HFFc6 (cell line): ENCODE data around the gene SHROOM2. TPM values are rescaled to one million over a fixed set of nuclear protein-coding genes. Genes with fewer than 3 reads are reported as not detected.

Experiments used
- DNase-seq: peaks from one replicate; pipeline ENCODE4 v3.0.0-alpha.2; 2018
- H3K27ac Mint-ChIP-seq: 2 replicates; pipeline ENCODE4 v1.8.0; 2020; ENCODE audit warnings: mild to moderate bottlenecking, mixed read lengths
- H3K27me3 Mint-ChIP-seq: 2 replicates; pipeline ENCODE4 v1.8.0; 2021; ENCODE audit warnings: mild to moderate bottlenecking, moderate library complexity, mixed read lengths; ENCODE audit not compliant: insufficient read depth
- H3K36me3 Mint-ChIP-seq: 2 replicates; pipeline ENCODE4 v1.8.0; 2021; ENCODE audit warnings: low read depth, mixed read lengths
- H3K4me1 Mint-ChIP-seq: 2 replicates; pipeline ENCODE4 v1.8.0; 2020; ENCODE audit warnings: low read depth, mixed read lengths
- H3K4me3 Mint-ChIP-seq: 2 replicates; pipeline ENCODE4 v1.8.0; 2020; ENCODE audit warnings: mild to moderate bottlenecking, moderate library complexity, mixed read lengths
- H3K9me3 Mint-ChIP-seq: 2 replicates; pipeline ENCODE4 v1.8.0; 2020; ENCODE audit warnings: mild to moderate bottlenecking, mixed read lengths
- total RNA-seq, 6 experiments: library from RNA; stranded (reverse); fragmentation: NEBNext Ultra II Directional; extraction: Animal tissue kit (Norgen Biotek cat#: 25700); gene quantifications; 2 replicates in 1 of 6; 3 replicates in 5 of 6; pipeline ENCODE4 v1.2.3, GENCODE V29; 2021
- TF ChIP-seq, protein P1 (sequence below): fragments of 200-600 bp; sonication (generic); IDR thresholded peaks from 2 replicates; pipeline ENCODE4 v1.5.0; 2021; ENCODE audit warnings: antibody characterized with exemption, mild to moderate bottlenecking

Gene SHROOM2
- total RNA-seq, 6 experiments from 2014 or later, result 1.6 to 3.5 (median 2.9) TPM

- TF ChIP-seq, protein P1, sequence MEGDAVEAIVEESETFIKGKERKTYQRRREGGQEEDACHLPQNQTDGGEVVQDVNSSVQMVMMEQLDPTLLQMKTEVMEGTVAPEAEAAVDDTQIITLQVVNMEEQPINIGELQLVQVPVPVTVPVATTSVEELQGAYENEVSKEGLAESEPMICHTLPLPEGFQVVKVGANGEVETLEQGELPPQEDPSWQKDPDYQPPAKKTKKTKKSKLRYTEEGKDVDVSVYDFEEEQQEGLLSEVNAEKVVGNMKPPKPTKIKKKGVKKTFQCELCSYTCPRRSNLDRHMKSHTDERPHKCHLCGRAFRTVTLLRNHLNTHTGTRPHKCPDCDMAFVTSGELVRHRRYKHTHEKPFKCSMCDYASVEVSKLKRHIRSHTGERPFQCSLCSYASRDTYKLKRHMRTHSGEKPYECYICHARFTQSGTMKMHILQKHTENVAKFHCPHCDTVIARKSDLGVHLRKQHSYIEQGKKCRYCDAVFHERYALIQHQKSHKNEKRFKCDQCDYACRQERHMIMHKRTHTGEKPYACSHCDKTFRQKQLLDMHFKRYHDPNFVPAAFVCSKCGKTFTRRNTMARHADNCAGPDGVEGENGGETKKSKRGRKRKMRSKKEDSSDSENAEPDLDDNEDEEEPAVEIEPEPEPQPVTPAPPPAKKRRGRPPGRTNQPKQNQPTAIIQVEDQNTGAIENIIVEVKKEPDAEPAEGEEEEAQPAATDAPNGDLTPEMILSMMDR, result no peak
- Mint-ChIP-seq H3K9me3 (no peaks in the 10 kb centered on the region), H3K36me3 (no peaks in the 10 kb centered on the region), H3K4me3 (no peak overlapping the region), H3K27me3 (peaks cover 10% of the 10 kb centered on the region), H3K4me1 (no peaks in the 10 kb centered on the region), H3K27ac (no peak overlapping the region)
- no peak for DNase-seq
Measured at GRCh38 chrX:9770319-9770718, 15.9 kb upstream of the SHROOM2 start.

- DNase-seq, result no peak
- Mint-ChIP-seq H3K9me3 (no peaks in the 10 kb centered on the region), H3K27ac (no peak overlapping the region), H3K27me3 (peaks cover 10% of the 10 kb centered on the region), H3K4me3 (no peak overlapping the region), H3K4me1 (no peaks in the 10 kb centered on the region), H3K36me3 (no peaks in the 10 kb centered on the region)
- TF ChIP-seq, protein P1, result no peak
Measured at GRCh38 chrX:9772943-9773342, 13.3 kb upstream of the SHROOM2 start.

DNA sequence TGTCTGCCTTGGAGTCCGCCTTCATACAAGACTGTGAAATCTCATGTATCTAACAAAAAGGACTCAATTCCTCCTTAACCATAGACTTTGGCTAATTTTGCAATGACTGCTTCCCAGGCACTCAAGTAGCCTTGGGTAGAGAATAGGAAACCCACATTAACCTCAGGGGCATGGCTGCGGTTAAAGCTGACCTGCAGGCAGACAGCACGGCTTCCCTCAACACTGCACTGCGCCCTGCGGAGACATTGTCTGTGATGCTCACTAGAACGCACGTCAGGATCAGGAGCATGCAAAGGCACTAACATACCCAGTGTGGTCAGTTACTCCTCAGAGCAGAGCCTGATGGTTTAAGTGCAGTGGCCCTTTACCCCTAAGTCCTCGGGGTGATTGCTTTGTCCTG lies 10.3 kb upstream of the SHROOM2 start:
- Mint-ChIP-seq H3K36me3 (no peaks in the 10 kb centered on the region), H3K4me1 (no peaks in the 10 kb centered on the region), H3K4me3 (no peak overlapping the region), H3K27me3 (peaks cover 8% of the 10 kb centered on the region), H3K27ac (no peak overlapping the region), H3K9me3 (no peaks in the 10 kb centered on the region)
- no peak for DNase-seq
- TF ChIP-seq, protein P1, result no peak

- Mint-ChIP-seq H3K27me3 (peaks cover 6% of the 10 kb centered on the region), H3K4me3 (no peak overlapping the region)
Measured at GRCh38 chrX:9781941-9782340, 4.3 kb upstream of the SHROOM2 start.

DNA sequence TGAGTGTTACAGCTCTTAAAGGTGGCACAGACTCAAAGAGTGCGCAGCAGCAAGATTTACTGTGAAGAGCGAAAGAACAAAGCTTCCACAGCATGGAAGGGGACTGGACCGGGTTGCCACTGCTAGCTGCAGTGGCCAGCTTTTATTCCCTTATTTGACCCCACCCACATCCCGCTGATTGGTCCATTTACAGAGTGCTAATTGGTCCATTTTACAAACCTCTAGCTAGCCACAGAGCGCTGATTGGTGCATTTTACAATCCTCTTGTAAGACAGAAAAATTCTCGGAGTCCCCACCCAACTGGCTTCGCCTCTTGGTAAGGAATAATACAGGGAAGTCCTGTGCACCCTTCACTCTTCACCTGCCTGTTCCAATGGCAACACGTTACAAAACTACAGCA lies 1.9 kb upstream of the SHROOM2 start:
- no peak overlapping the region for H3K4me3 Mint-ChIP-seq
- peaks cover 14% of the 10 kb centered on the region for H3K27me3 Mint-ChIP-seq
- no peak overlapping the region for H3K27ac Mint-ChIP-seq
- no peaks in the 10 kb centered on the region for H3K36me3 Mint-ChIP-seq
- no peaks in the 10 kb centered on the region for H3K9me3 Mint-ChIP-seq
- TF ChIP-seq, protein P1, result no peak
- DNase-seq, result no peak
- no peaks in the 10 kb centered on the region for H3K4me1 Mint-ChIP-seq

More at GRCh38 chrX:9781941-9782340, 4.3 kb upstream of the SHROOM2 start:
- no peaks in the 10 kb centered on the region for H3K9me3 Mint-ChIP-seq
- no peak for DNase-seq
- TF ChIP-seq, protein P1, result no peak
- H3K36me3 Mint-ChIP-seq, result no peaks in the 10 kb centered on the region
- no peaks in the 10 kb centered on the region for H3K4me1 Mint-ChIP-seq
- H3K27ac Mint-ChIP-seq, result no peak overlapping the region
